Posterior vena cava (tissue), 2 donors: ENCODE measurements around the gene PDZK1. TPM values are rescaled to one million over a fixed set of nuclear protein-coding genes. Genes with fewer than 3 reads are reported as not detected.
A peak's percentile ranks its signal among the peaks of the same experiment; 100 is the strongest.
"Not testable (repeated sequence)": the region's sequence is repeated elsewhere in the genome, so short reads cannot be mapped to it uniquely, and the experiment has no call there.

Experiments used
- DNase-seq: peaks from one replicate; pipeline ENCODE4 v3.0.0-alpha.2; 2020; ENCODE audit warnings: low spot score
- intact Hi-C, 2 donors: fragments of 100-400 bp; cut with DNase I; formaldehyde crosslinking; loops; one replicate each; pipeline versions ENCODE4 v1.14.1 to v1.14.2; 2022 to 2023
- long read RNA-seq, 2 donors: library from polyadenylated mRNA; unstranded; transcript quantifications; one replicate each; pipeline ENCODE4 v2.0.0, GENCODE V29; 2020 to 2021
- total RNA-seq, 2 donors: library from RNA; stranded (reverse); fragmentation: NEBNext Ultra II Directional; extraction: Animal tissue kit (Norgen Biotek cat#: 25700); gene quantifications; one replicate each; pipeline ENCODE4 v1.2.1, GENCODE V29; 2021
- donor health status: DM: yes; HTN: yes; CAD: no.
- donor health status: DM: yes; HTN: yes; CAD: no.

The PDZK1 gene
- total RNA-seq: under 1 TPM in 1 of 2 donors, not detected in 1; 0.29 TPM
- long read RNA-seq, donor 1, partial matches to known transcripts: 0 of 2 reads
- long read RNA-seq, donor 1, other reads (novel, unspliced or antisense): 2 of 2 reads
- long read RNA-seq, donor 2, partial matches to known transcripts: 1 of 2 reads
- long read RNA-seq, donor 2, other reads (novel, unspliced or antisense): 1 of 2 reads

DNA sequence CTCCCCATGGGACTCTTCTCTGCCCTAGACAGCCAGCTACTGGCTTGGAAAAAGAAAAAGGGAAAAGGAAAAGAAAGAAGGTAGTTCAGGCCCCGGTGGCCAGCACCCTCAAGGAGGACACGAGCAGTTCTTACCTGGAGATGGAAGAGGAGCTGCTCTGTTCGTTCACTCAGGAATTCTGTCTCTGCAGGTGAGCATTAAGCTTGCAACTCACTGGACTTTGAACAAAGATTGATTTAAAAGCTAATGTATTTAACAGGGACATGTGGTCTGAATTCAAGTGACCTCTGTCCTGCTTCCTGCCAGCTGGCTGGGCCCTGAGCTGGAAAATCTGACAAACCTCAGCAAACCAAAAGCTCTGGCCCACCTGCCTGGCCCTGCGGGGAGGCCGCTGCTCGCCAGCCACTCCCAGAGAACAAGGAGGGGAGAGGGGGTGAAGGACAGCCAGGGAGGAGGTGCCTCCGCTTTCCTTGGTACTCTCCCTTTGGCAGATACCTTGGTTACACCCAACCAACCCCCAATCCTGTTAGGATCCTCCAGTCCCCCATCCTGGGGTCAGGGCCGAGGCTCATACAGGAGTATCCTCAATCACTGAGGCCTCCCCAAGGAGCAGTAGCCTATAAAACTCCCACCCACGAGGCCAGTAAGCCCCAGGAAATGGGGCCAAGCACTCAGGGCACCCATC is at the start of gene PDZK1:
TSS of gene PDZK1 (minus strand) at position 186 of the 685 bp plus-strand sequence. CDS start 19,347 bp downstream, outside the sequence.
- intact Hi-C loops: no loop called here
- DNase-seq: no peak

DNA sequence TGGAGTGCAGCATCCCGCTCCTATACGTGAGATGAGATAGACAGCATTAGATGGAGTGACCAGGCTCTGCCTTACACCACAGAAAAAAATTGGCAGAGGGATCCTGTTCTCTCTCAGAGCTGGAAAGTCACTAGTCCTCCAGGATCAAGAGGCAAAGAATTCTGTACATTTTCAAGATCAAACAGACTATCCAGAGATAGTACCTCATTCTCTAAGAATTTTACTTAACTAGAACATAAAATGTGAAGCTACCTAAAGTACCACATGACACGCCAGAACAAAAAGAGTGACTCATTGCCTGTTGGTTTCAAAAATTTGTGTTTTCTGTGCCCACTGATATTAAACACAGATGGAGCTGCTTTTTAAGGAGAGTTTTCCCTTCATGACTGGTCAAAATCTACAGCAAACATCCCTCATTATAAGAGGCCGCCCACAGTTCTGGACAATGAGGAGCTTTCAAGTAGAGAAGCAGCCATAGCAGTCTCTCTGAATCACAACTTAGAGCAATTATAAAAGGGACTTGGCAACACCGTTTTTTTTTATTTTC is 44.4 kb upstream of the PDZK1 start:
- intact Hi-C loops: no loop called here
- no peak for DNase-seq

GRCh38 chr1:145750426-145750825 is 43.3 kb upstream of the PDZK1 start:
- intact Hi-C loops: no loop called here
- DNase-seq: no peak

GRCh38 chr1:145747398-145748247 is 40.5 kb upstream of the PDZK1 start:
- DNase-seq: no peak
- intact Hi-C loops: no loop called here

DNA sequence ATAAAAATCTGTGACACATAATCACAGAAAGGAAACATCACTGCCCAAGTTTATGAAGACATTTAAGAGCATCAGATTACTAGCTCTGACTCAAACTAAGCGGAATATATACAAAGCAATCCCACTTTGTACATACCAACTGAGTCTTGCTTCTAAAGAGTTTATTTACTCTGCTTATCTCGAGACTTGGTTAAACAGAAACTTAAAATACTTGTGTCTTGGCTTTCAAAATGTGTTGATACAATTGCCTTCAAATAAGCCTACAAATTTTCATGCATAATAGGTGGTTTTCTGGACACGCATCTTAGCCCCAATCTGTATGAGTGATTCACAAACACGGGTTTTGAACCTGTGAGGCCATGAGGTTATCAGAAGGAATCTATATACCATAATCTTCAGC is 33.1 kb upstream of the PDZK1 start:
- DNase-seq: no peak
- intact Hi-C loops: no loop called here

GRCh38 chr1:145736191-145736590 is 29.0 kb upstream of the PDZK1 start:
- intact Hi-C loops: no loop called here
- DNase-seq: no peak

DNA sequence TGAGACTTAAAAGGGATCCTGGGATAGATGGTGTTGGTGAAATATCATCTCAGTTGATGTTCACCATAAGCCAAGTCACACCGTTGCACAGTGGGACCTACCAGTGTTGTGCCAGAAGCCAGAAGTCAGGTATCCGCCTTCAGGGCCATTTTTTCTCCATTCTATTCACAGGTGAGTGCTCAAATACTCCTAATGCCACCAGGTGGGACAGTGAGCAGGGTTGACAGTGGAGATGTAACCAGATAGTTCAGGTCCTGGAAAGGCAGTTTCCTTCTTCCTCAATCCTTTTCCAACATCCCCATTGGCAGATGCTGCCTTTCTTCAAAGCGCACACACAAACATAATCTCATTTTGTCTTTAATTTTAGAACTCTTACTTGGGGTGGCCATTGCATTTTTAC is 23.7 kb upstream of the PDZK1 start:
- intact Hi-C loops: no loop called here
- DNase-seq: no peak

DNA sequence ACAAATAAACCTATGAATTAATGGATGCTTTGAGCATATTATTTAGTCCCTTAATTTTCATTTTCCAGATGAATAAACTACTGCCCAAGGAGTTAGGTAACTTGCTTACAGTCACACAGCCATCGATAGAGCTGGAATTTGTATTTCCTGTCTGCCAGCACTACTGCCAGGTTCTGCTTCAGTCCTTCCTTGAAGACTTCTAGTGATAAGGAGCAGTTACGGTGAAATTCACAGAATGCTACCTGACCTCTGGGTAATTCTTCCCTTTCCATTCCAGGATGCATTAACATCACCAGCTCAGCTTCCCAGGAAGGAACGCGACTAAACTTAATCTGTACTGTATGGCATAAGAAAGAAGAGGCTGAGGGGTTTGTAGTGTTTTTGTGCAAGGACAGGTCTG is 23.3 kb upstream of the PDZK1 start:
- intact Hi-C loops: no loop called here
- DNase-seq: no peak

DNA sequence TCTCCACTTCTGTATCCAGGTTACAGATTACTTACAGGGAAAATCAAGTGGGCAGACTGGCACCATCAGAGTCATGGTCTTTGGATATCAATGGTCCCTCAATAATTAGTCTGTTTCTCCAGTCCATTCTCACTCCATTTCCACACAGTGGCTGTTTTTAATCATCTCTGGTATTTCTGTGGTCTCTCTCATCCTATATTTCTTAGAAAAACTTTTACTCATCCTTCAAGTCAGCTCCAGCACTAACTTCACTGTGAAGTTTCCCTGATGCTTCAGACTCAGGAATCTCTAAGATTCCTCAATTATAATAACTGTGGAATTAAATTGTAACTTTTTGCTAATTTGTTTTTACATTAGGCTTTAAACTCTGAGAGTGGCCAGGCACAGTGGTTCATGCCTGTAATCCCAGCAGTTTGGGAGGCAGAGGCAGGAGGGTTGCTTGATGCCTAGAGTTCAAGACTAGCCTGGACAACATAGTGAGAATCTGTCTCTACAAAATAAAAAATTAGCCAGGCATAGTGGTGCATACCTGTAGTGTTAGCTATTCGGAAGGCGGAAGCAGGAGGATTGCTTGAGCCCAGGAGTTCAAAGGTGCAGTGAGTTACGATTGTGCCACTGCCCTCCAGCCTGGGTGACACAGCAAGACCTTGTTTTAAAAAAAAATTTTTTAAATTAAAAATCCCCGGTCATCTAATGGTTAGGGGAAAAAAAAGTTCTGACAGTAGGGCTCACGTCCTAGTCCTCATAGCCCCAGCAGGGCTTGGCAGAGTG is 22.7 kb upstream of the PDZK1 start:
- no peak for DNase-seq
- intact Hi-C loops: no loop called here

DNA sequence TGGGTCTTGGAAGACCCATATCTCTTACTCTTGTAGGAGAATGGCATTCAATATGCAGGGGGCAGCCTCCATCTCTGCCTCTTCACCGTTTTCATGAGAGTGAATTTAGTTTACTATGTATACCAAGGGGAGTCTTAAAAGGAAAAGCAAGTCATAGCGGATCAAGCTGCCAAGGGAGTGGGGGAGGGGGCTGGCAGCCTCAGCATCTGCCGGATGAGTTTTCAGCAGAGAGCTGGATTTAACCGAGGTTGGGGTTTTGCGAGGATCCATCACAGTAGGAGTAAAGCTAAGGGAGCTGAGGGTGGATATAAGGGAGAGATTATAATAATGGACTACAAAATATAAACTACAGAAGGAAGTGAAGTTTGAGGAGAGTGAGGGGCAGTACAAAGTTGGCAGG is 22.0 kb upstream of the PDZK1 start:
- intact Hi-C loops: no loop called here
- no peak for DNase-seq

DNA sequence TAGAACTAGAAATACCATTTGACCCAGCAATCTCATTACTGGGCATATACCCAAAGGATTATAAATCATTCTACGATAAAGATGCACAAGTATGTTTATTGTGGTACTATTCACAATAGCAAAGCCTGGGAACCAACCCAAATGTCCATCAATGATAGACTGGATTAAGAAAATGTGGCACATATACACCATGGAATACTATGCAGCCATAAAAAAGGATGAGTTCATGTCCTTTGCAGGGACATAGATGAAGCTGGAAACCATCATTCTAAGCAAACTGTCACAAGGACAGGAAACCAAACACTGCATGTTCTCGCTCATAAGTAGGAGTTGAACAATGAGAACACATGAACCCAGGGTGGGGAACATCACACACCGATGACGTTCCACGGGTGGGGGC is 19.0 kb upstream of the PDZK1 start:
- DNase-seq, intact Hi-C loops: not testable (repeated sequence)

- intact Hi-C loops: no loop called here
- DNase-seq: peak; percentile 92
Observed at GRCh38 chr1:145720878-145721671, 13.9 kb upstream of the PDZK1 start.

GRCh38 chr1:145720556-145720877 is 13.3 kb upstream of the PDZK1 start:
- intact Hi-C loops: no loop called here

DNA sequence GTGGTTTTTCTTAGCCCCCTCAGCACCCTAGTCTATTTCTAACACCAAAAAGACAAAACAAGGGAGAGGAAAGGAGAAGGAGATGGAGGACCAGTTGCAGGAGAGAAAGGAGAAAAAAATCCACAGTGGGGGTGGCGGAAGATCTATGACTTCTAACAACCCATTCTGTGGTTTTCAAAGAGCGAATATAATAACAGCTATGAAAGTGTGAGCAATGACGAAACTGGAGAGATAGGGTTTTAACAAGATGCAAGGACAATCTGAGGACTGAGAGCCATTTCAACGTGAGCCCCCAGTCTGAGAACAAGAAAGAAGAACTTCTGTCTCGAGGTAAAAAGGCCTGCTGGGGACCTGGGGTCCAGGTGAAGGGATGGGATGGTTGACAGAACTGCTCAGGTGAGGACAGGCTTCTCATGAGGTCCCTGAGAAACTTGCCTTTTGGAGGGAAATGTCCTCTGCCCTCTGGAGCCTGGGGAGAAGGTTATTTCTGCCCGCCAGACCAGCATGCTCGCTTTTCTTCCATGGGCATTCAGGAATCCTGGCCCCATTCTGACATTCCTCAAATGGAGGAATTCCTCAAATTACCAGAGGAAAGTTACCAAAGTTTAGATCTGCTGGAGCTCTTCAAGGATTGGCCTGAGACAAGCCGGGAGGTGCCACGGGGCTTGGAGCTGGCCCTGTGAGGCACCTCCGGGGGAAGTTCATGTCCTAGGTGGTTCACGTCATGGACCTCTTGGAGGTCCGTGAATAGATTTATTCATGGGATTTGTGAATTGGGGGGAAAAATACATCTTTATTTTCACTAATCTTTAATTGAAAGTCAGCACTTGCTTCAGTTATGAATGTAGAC is 12.3 kb upstream of the PDZK1 start, which contains the start of gene CD160:
TSS of gene CD160 (plus strand) at position 270 of the 850 bp plus-strand sequence. CDS start 8,829 bp downstream, outside the sequence.
- intact Hi-C loops: no loop called here
- DNase-seq: no peak

More at GRCh38 chr1:145720556-145720877, 13.3 kb upstream of the PDZK1 start:
- no peak for DNase-seq

DNA sequence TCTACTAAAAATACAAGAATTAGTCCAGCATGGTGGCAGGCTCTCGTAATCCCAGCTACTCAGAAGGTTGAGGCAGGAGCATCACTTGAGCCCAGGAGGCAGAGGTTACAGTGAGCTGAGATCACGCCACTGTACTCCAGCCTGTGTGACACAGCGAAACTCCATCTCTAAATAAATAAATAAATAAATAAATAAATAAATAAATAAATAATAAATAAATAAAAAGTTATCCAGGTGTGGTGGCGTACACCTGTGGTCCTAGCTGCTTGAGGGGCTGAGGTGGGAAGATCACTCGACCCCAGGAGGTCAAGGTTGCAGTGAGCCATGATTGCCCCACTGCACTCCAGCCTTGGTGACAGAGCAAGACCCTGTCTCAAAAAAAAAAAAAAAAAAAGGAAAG is 11.3 kb upstream of the PDZK1 start:
- intact Hi-C loops: not testable (repeated sequence)

DNA sequence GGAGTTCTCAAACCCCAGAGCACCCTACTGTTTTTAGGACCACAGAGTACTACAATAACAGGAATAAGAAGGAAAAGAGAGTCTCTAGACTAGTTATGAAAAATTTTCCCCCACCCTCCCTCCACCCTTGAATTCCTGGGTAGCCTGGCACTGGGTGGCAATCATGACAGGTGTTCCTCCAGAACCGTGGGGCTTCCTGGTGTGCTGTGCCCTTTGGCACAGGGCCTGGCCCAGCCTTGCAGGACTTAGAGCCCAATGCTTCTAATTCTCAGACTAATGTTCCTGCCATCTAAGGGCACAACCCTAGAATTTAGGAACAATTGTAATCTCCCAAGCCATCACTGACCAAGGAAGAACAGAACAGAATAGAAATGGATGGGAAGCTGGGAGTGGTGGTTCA is 10.7 kb upstream of the PDZK1 start:
- intact Hi-C loops: no loop called here
- no peak for DNase-seq

More for the DNA sequence above, 11.3 kb upstream of the PDZK1 start:
- DNase-seq: not testable (repeated sequence)

GRCh38 chr1:145716641-145717345 is 9.6 kb upstream of the PDZK1 start:
- intact Hi-C loops: no loop called here
- DNase-seq: no peak
